Osteocyte (in vitro differentiated cells): ENCODE measurements around the gene PLEKHB1. TPM values are rescaled to one million over a fixed set of nuclear protein-coding genes. Genes with fewer than 3 reads are reported as not detected.

Source experiments
- DNase-seq: peaks from one replicate; pipeline ENCODE4 v3.0.0; 2021; ENCODE audit warnings: mixed read lengths; ENCODE audit not compliant: unreplicated experiment; ENCODE audit errors: extremely low spot score
- H3K27ac Mint-ChIP-seq: one replicate; pipeline ENCODE4 v1.8.0; 2021; ENCODE audit warnings: mild to moderate bottlenecking, mixed read lengths; ENCODE audit not compliant: unreplicated experiment
- H3K27me3 Mint-ChIP-seq: one replicate; pipeline ENCODE4 v1.8.0; 2021; ENCODE audit warnings: mixed read lengths; ENCODE audit not compliant: unreplicated experiment
- H3K36me3 Mint-ChIP-seq: one replicate; pipeline ENCODE4 v1.8.0; 2021; ENCODE audit warnings: mixed read lengths; ENCODE audit not compliant: unreplicated experiment
- H3K4me1 Mint-ChIP-seq: one replicate; pipeline ENCODE4 v1.8.0; 2021; ENCODE audit warnings: mixed read lengths; ENCODE audit not compliant: unreplicated experiment
- H3K4me3 Mint-ChIP-seq: one replicate; pipeline ENCODE4 v1.8.0; 2021; ENCODE audit warnings: mild to moderate bottlenecking, moderate library complexity, mixed read lengths; ENCODE audit not compliant: unreplicated experiment
- H3K9me3 Mint-ChIP-seq: one replicate; pipeline ENCODE4 v1.8.0; 2021; ENCODE audit warnings: mixed read lengths; ENCODE audit not compliant: unreplicated experiment
- CTCF ChIP-seq: fragments of 200-600 bp; sonication (generic); IDR thresholded peaks from 2 replicates; pipeline ENCODE4 v1.5.0; 2021; ENCODE audit warnings: antibody characterized with exemption, mild to moderate bottlenecking, moderate library complexity
- total RNA-seq: library from RNA; stranded (reverse); gene quantifications from 2 replicates; pipeline ENCODE4 v1.2.1, GENCODE V29; 2021

The PLEKHB1 gene
- total RNA-seq, 1 donor from 2014 or later, result 0.78 TPM

GRCh38 chr11:73637012-73637411 lies 9.4 kb upstream of the PLEKHB1 start:
- Mint-ChIP-seq H3K4me3 (no peak overlapping the region), H3K9me3 (no peaks in the 10 kb centered on the region), H3K27me3 (peaks cover 9% of the 10 kb centered on the region), H3K4me1 (no peaks in the 10 kb centered on the region), H3K27ac (no peak overlapping the region), H3K36me3 (no peaks in the 10 kb centered on the region)
- no peak for TF ChIP-seq CTCF
- no peak for DNase-seq

- TF ChIP-seq CTCF, result no peak
- Mint-ChIP-seq H3K9me3 (no peaks in the 10 kb centered on the region), H3K4me3 (no peak overlapping the region), H3K4me1 (no peaks in the 10 kb centered on the region), H3K27me3 (peaks cover 16% of the 10 kb centered on the region), H3K36me3 (no peaks in the 10 kb centered on the region), H3K27ac (no peak overlapping the region)
- DNase-seq, result no peak
Observed at GRCh38 chr11:73640592-73640991, 5.8 kb upstream of the PLEKHB1 start.

GRCh38 chr11:73641668-73642067 lies 4.7 kb upstream of the PLEKHB1 start:
- H3K36me3 Mint-ChIP-seq, result no peaks in the 10 kb centered on the region
- H3K4me3 Mint-ChIP-seq, result no peak overlapping the region
- H3K27me3 Mint-ChIP-seq, result peaks cover 20% of the 10 kb centered on the region
- H3K4me1 Mint-ChIP-seq, result no peaks in the 10 kb centered on the region
- H3K9me3 Mint-ChIP-seq, result no peaks in the 10 kb centered on the region
- no peak for TF ChIP-seq CTCF
- H3K27ac Mint-ChIP-seq, result no peak overlapping the region
- DNase-seq, result no peak

GRCh38 chr11:73645121-73645969 lies 1.0 kb upstream of the PLEKHB1 start:
- H3K9me3 Mint-ChIP-seq, result no peaks in the 10 kb centered on the region
- TF ChIP-seq CTCF, result no peak
- DNase-seq, result no peak

GRCh38 chr11:73647459-73648100 lies 1.2 kb downstream of the PLEKHB1 start:
- Mint-ChIP-seq H3K9me3 (no peaks in the 10 kb centered on the region), H3K4me1 (peaks cover 4% of the 10 kb centered on the region), H3K36me3 (no peaks in the 10 kb centered on the region), H3K27ac (no peak overlapping the region), H3K4me3 (no peak overlapping the region), H3K27me3 (peaks cover 20% of the 10 kb centered on the region)
- no peak for TF ChIP-seq CTCF
- DNase-seq, result no peak

More at GRCh38 chr11:73645121-73645969, 1.0 kb upstream of the PLEKHB1 start:
- Mint-ChIP-seq H3K4me3 (no peak overlapping the region), H3K27me3 (peaks cover 26% of the 10 kb centered on the region), H3K4me1 (peaks cover 4% of the 10 kb centered on the region), H3K27ac (no peak overlapping the region), H3K36me3 (no peaks in the 10 kb centered on the region)
